K562 (cell line): Measurements from ENCODE around the gene SLC16A1. TPM values are rescaled to one million over a fixed set of nuclear protein-coding genes. Genes with fewer than 3 reads are reported as not detected.

Source experiments
- BCL6 ChIP-seq: fragments of 250-450 bp; sonication (Bioruptor Pico); IDR thresholded peaks from 2 replicates; pipeline ENCODE4 v1.4.0; 2020
- BCOR ChIP-seq: fragments of 450-650 bp; IDR thresholded peaks from 2 replicates; pipeline ENCODE4 v1.6.1; 2016
- ESRRA ChIP-seq: fragments of 450-650 bp; IDR thresholded peaks from 2 replicates; pipeline ENCODE4 v1.6.1; 2014; ENCODE audit warnings: low read depth, mild to moderate bottlenecking, moderate library complexity, borderline replicate concordance
- HCFC1 ChIP-seq: IDR thresholded peaks from 2 replicates; pipeline ENCODE4 v1.6.1; 2012; ENCODE audit warnings: low read depth, low read length, improper control_type of control experiment
- L3MBTL2 ChIP-seq: fragments of 450-650 bp; IDR thresholded peaks from 2 replicates; pipeline ENCODE4 v1.6.1; 2016; ENCODE audit warnings: mild to moderate bottlenecking, moderate library complexity
- NFRKB ChIP-seq: fragments of 450-650 bp; IDR thresholded peaks from 2 replicates; pipeline ENCODE4 v1.6.1; 2016; ENCODE audit warnings: low read depth
- SLC30A9 ChIP-seq: fragments of 250-450 bp; sonication (Bioruptor Pico); IDR thresholded peaks from 2 replicates; pipeline ENCODE4 v1.8.0; 2022; ENCODE audit warnings: mild to moderate bottlenecking, moderate library complexity
- SMARCB1 ChIP-seq: IDR thresholded peaks from 2 replicates; pipeline ENCODE4 v1.6.1; 2011; ENCODE audit warnings: improper control_type of control experiment, low read depth; ENCODE audit not compliant: insufficient read length
- TCFL5 ChIP-seq: fragments of 250-450 bp; sonication (Bioruptor Pico); conservative IDR thresholded peaks from 2 replicates; pipeline ENCODE4 v1.6.1; 2021; ENCODE audit warnings: mild to moderate bottlenecking, moderate library complexity, matching md5 sums
- THRAP3 ChIP-seq: fragments of 450-650 bp; IDR thresholded peaks from 2 replicates; pipeline ENCODE4 v1.6.1; 2016; ENCODE audit warnings: mild to moderate bottlenecking, inconsistent platforms, borderline replicate concordance
- ZBTB40 ChIP-seq, 2 experiments: fragments of 450-650 bp in 1 of 2; sonication (generic) in 1 of 2; formaldehyde crosslinking in 1 of 2; IDR thresholded peaks; 2 replicates each; pipeline versions ENCODE4 v1.7.1 to v1.9.0; 2016 to 2022; ENCODE audit warnings: inconsistent platforms in 1 of 2, mild to moderate bottlenecking in 1 of 2, missing genetic modification reagents in 1 of 2
- ZBTB7A ChIP-seq: IDR thresholded peaks from 2 replicates; pipeline ENCODE4 v1.6.1; 2011; ENCODE audit warnings: low read depth, mild to moderate bottlenecking, low read length, moderate library complexity, borderline replicate concordance; ENCODE audit not compliant: control insufficient read depth
- ZNF12 ChIP-seq: sonication (generic); formaldehyde crosslinking; IDR thresholded peaks from 2 replicates; pipeline ENCODE4 v1.4.0; 2020; ENCODE audit warnings: mild to moderate bottlenecking, missing genetic modification reagents
- ZNF239 ChIP-seq: fragments of 250-450 bp; sonication (Bioruptor Pico); IDR thresholded peaks from 2 replicates; pipeline ENCODE4 v1.4.0; 2020; ENCODE audit warnings: mild to moderate bottlenecking
- ZNF274 ChIP-seq: IDR thresholded peaks from 2 replicates; pipeline ENCODE4 v1.6.1; 2011; ENCODE audit warnings: low read depth, mild to moderate bottlenecking, low read length, moderate library complexity, borderline replicate concordance
- ZNF717 ChIP-seq: fragments of 250-450 bp; sonication (Bioruptor Pico); IDR thresholded peaks from 2 replicates; pipeline ENCODE4 v1.5.0; 2021
- polyA plus RNA-seq, 8 experiments: library from polyadenylated mRNA; depleted of rRNA in 4 of 8; stranded (reverse) in 5 of 8; unstranded in 3 of 8; fragments of >200 nt; fragmentation: Nextera tagmentation in 2 of 8; fragmentation: Illumina TruSeq in 1 of 8; extraction: Ambion mirVana in 2 of 8; extraction: Trizol in 1 of 8; gene quantifications; 2 replicates each; pipeline versions ENCODE4 v1.2.1 to v1.2.3, GENCODE V29; 2011 to 2014; ENCODE audit warnings: inconsistent platforms in 1 of 8, missing spikeins in 1 of 8
- total RNA-seq, 7 experiments: library from RNA; depleted of rRNA in 6 of 7; stranded (reverse); fragments of >200 nt in 6 of 7; fragmentation: Illumina TruSeq in 2 of 7; extraction: Trizol in 2 of 7; gene quantifications; 2 replicates each; pipeline versions ENCODE4 v1.2.1 to v1.2.3, GENCODE V29; 2011 to 2021; ENCODE audit warnings: low replicate concordance in 1 of 7
- TF ChIP-seq, protein P1 (sequence below), 2 experiments: IDR thresholded peaks; 2 replicates each; pipeline ENCODE4 v1.6.1; 2011; ENCODE audit warnings: borderline replicate concordance in 1 of 2, control low read depth in 1 of 2, low read depth in 1 of 2, low read length in 1 of 2, mild to moderate bottlenecking in 1 of 2, mixed read lengths in 1 of 2, moderate library complexity in 1 of 2; ENCODE audit not compliant: insufficient read depth in 1 of 2, insufficient read length in 1 of 2, poor library complexity in 1 of 2, severe bottlenecking in 1 of 2; ENCODE audit errors: extremely low read depth in 1 of 2
- TF ChIP-seq, protein P2 (sequence below): sonication (generic); formaldehyde crosslinking; IDR thresholded peaks from 2 replicates; pipeline ENCODE4 v1.9.0; 2022; ENCODE audit warnings: mild to moderate bottlenecking, missing genetic modification reagents

The SLC16A1 gene
- total and polyA plus RNA-seq, 9 of the 15 experiments (the other 6 are each of a cell fraction or from before 2014, with no cell fraction given) = 73.1 to 244 (median 117) TPM

DNA sequence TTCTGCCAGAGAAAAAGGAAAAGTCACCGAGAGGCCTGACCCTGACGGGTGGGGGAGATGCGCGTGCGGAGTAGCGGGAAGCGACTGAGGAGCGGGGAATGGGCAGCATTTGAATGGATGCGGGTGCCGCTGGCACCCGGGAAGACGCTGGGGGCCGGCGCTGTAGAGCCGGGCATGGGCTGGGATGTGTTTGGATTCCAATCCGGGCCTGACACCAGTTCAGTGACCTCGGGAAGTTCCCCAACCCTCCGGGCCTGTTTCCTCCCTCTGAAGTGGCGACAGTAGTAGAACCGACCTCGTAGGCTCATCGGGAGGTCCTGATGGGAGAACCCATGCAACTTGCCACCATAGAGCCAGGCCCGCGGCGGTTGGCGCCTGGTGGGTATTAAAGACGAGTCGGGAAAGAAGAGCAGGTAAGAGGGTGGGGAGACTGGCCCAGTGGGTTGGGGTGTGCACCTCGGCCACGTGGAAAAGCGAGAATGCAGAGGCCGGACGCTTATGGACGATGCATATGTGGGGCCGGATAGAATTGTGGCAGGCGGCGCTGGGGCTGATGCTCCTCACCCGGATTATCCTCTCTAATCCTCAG is 642 bp upstream of the SLC16A1 start (continued):
- TF ChIP-seq L3MBTL2 = 0 out of 2 replicates have a peak, but pooled peaks have one; percentile 31
- no peak for TF ChIP-seq SLC30A9
- TF ChIP-seq ESRRA = no peak
- peak; percentile 39; the same call in 1 of the 2 replicates for TF ChIP-seq ZBTB40 (IDR thresholded peaks at IDR 0.05)
- TF ChIP-seq ZBTB40 (CRISPR knock-in tag; IDR thresholded peaks at IDR 0.05) = no peak
- no peak for TF ChIP-seq ZBTB7A
- no peak for TF ChIP-seq SMARCB1
- TF ChIP-seq ZNF239 (CRISPR knock-in tag) = no peak
- peak; percentile 68; the same call in 1 of the 2 replicates for TF ChIP-seq NFRKB
- TF ChIP-seq, protein P1, sequence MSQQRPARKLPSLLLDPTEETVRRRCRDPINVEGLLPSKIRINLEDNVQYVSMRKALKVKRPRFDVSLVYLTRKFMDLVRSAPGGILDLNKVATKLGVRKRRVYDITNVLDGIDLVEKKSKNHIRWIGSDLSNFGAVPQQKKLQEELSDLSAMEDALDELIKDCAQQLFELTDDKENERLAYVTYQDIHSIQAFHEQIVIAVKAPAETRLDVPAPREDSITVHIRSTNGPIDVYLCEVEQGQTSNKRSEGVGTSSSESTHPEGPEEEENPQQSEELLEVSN (IDR thresholded peaks at IDR 0.05; ENCODE audit: borderline replicate concordance in 1 of 2, extremely low read depth in 1 of 2, insufficient read depth in 1 of 2, insufficient read length in 1 of 2, low read depth in 1 of 2, low read length in 1 of 2, poor library complexity in 1 of 2, severe bottlenecking in 1 of 2) = peak in 1 of 2 experiments; percentile 40
- TF ChIP-seq ZNF274 = no peak
- no peak for TF ChIP-seq ZNF12 (CRISPR knock-in tag)
- TF ChIP-seq, protein P2, sequence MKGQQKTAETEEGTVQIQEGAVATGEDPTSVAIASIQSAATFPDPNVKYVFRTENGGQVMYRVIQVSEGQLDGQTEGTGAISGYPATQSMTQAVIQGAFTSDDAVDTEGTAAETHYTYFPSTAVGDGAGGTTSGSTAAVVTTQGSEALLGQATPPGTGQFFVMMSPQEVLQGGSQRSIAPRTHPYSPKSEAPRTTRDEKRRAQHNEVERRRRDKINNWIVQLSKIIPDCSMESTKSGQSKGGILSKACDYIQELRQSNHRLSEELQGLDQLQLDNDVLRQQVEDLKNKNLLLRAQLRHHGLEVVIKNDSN (CRISPR knock-in tag) = no peak
- no peak for TF ChIP-seq THRAP3
- no peak for TF ChIP-seq BCL6 (CRISPR knock-in tag)
- no peak for TF ChIP-seq BCOR
- TF ChIP-seq TCFL5 (CRISPR knock-in tag) = no peak
- TF ChIP-seq HCFC1 = no peak
- no peak for TF ChIP-seq ZNF717 (CRISPR knock-in tag)
